ENCODE results near the gene SLC25A11.

The SLC25A11 gene

GRCh38 chr17:4947010-4947410 lies 7.2 kb upstream of the SLC25A11 start:
- peaks cover 47% of the 10 kb centered on the region for H3K4me1 Mint-ChIP-seq
- H3K4me3 Mint-ChIP-seq: peak overlapping the region; percentile 95 to 98 (median 96)
- no peaks in the 10 kb centered on the region for H3K27me3 Mint-ChIP-seq (ENCODE audit: low read depth)
- peaks cover 43% of the 10 kb centered on the region for H3K36me3 Mint-ChIP-seq (ENCODE audit: low read depth)
- no peaks in the 10 kb centered on the region for H3K9me3 Mint-ChIP-seq
- no peak for TF ChIP-seq CTCF (IDR thresholded peaks at IDR 0.05; ENCODE audit: unreplicated experiment in 3 of 3)
- peak overlapping the region; percentile 87 to 99 (median 89) for H3K27ac Mint-ChIP-seq

GRCh38 chr17:4946312-4946976 lies 6.6 kb upstream of the SLC25A11 start:
- Mint-ChIP-seq H3K9me3 (no peaks in the 10 kb centered on the region), H3K4me1 (peaks cover 49% of the 10 kb centered on the region), H3K27ac (peak overlapping the region; percentile 87 to 99 (median 89)), H3K4me3 (peak overlapping the region; percentile 95 to 98 (median 96)), H3K27me3 (ENCODE audit: low read depth) (no peaks in the 10 kb centered on the region), H3K36me3 (ENCODE audit: low read depth) (peaks cover 48% of the 10 kb centered on the region)
- TF ChIP-seq CTCF (IDR thresholded peaks at IDR 0.05; ENCODE audit: unreplicated experiment in 3 of 3): no peak

GRCh38 chr17:4945944-4946280 lies 6.1 kb upstream of the SLC25A11 start:
- H3K27me3 Mint-ChIP-seq (ENCODE audit: low read depth): no peaks in the 10 kb centered on the region
- peak overlapping the region; percentile 95 to 98 (median 96) for H3K4me3 Mint-ChIP-seq
- H3K4me1 Mint-ChIP-seq: peaks cover 49% of the 10 kb centered on the region
- peaks cover 53% of the 10 kb centered on the region for H3K36me3 Mint-ChIP-seq (ENCODE audit: low read depth)
- H3K27ac Mint-ChIP-seq: peak overlapping the region; percentile 87 to 99 (median 89)
- no peaks in the 10 kb centered on the region for H3K9me3 Mint-ChIP-seq
- no peak for TF ChIP-seq CTCF (IDR thresholded peaks at IDR 0.05; ENCODE audit: unreplicated experiment in 3 of 3)

- H3K9me3 Mint-ChIP-seq: no peaks in the 10 kb centered on the region
- peaks cover 47% of the 10 kb centered on the region for H3K4me1 Mint-ChIP-seq
- no peak for TF ChIP-seq CTCF (IDR thresholded peaks at IDR 0.05; ENCODE audit: unreplicated experiment in 3 of 3)
- no peaks in the 10 kb centered on the region for H3K27me3 Mint-ChIP-seq (ENCODE audit: low read depth)
- H3K27ac Mint-ChIP-seq: peak overlapping the region; percentile 80 to 99 (median 89)
- H3K36me3 Mint-ChIP-seq (ENCODE audit: low read depth): peaks cover 53% of the 10 kb centered on the region
- H3K4me3 Mint-ChIP-seq: peak overlapping the region; percentile 95 to 98 (median 96)
Measured at GRCh38 chr17:4945176-4945943, 5.5 kb upstream of the SLC25A11 start.

- H3K27me3 Mint-ChIP-seq (ENCODE audit: low read depth): no peaks in the 10 kb centered on the region
- H3K27ac Mint-ChIP-seq: peak overlapping the region; percentile 80 to 99 (median 89)
- peaks cover 52% of the 10 kb centered on the region for H3K4me1 Mint-ChIP-seq
- H3K36me3 Mint-ChIP-seq (ENCODE audit: low read depth): peaks cover 57% of the 10 kb centered on the region
- peak overlapping the region; percentile 53 to 95 (median 68) for H3K4me3 Mint-ChIP-seq
- H3K9me3 Mint-ChIP-seq: no peaks in the 10 kb centered on the region
- no peak for TF ChIP-seq CTCF (IDR thresholded peaks at IDR 0.05; ENCODE audit: unreplicated experiment in 3 of 3)
Measured at GRCh38 chr17:4944554-4945175, 4.8 kb upstream of the SLC25A11 start.
